Activated CD8-positive, alpha-beta memory T cell treated with anti-CD3 and anti-CD28 coated beads, Interleukin-2, amount 50 U/mL, for 48 hours (primary cell): ENCODE data around the gene KAT14.
"Not testable (repeated sequence)": the region's sequence is repeated elsewhere in the genome, so short reads cannot be mapped to it uniquely, and the experiment has no call there.

Experiments used
- DNase-seq: peaks from one replicate; pipeline ENCODE4 v3.0.0-alpha.2; 2020

Gene KAT14, protein sequence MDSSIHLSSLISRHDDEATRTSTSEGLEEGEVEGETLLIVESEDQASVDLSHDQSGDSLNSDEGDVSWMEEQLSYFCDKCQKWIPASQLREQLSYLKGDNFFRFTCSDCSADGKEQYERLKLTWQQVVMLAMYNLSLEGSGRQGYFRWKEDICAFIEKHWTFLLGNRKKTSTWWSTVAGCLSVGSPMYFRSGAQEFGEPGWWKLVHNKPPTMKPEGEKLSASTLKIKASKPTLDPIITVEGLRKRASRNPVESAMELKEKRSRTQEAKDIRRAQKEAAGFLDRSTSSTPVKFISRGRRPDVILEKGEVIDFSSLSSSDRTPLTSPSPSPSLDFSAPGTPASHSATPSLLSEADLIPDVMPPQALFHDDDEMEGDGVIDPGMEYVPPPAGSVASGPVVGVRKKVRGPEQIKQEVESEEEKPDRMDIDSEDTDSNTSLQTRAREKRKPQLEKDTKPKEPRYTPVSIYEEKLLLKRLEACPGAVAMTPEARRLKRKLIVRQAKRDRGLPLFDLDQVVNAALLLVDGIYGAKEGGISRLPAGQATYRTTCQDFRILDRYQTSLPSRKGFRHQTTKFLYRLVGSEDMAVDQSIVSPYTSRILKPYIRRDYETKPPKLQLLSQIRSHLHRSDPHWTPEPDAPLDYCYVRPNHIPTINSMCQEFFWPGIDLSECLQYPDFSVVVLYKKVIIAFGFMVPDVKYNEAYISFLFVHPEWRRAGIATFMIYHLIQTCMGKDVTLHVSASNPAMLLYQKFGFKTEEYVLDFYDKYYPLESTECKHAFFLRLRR

DNA sequence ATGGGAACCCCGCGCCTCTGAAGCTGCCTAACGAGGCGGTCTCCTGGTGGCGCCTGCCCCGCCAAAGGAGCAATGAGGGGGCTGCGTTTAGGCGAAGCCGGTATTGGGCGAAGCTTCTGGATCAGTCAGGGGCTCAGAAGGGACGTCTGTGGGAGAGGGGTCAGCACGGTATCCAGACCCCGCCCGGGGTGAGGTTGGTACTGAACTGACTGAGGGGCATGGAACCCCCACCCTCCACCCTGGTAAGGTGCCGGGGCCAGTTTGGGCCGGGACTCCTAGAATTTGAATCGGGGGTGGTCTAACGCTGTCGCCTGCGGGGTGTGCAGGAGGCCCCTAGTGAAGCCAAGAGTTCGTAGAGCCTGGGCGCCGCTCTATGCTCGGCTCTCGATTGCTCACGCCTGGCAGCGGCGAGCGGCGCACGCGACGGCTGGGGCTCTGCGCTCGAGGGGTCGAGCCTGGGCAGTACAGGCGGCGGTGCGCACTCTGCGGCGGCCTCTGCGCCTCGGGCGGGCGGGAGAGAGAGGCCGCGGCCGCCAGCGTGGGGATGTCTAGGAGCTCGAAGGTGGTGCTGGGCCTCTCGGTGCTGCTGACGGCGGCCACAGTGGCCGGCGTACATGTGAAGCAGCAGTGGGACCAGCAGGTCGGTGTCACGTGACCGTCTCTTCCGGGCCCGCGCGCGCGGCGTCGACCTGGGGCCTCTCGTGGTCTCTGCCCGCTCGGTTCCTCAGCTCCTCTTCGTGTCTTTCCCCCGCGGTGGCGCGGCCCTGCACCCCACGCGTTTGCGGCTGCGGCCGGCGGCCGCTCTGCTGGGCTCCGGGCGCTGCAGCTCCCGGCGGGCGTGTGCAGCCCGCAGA is at the start of gene KAT14, which contains the start of gene PET117:
TSS of gene KAT14 (plus strand) at position 452 of the 854 bp plus-strand sequence. CDS start 4,798 bp downstream, outside the sequence.
TSS of gene PET117 (plus strand) at position 452 of the 854 bp plus-strand sequence. CDS start at position 545, 93 bp downstream.
- DNase-seq = peak; percentile 97

DNA sequence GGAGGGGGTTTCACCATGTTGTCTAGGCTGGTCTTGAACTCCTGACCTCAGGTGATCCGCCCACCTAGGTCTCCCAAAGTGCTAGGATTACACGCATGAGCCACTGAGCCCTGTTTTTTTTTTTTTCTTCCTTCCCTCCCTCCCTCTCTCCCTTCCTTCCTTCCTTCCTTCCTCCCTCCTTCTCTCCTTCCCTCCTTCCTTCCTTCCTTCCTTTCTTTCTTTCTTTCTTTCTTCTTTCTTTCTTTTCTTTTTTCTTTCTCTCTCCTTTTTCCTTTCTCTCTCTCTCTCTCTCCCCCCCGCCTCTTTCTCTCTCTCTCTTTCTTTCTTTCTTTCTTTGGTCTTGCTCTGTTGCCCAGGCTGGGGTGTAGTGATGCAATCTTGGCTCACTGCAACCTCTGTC is 49.4 kb upstream of the KAT14 start:
- DNase-seq = not testable (repeated sequence)

DNA sequence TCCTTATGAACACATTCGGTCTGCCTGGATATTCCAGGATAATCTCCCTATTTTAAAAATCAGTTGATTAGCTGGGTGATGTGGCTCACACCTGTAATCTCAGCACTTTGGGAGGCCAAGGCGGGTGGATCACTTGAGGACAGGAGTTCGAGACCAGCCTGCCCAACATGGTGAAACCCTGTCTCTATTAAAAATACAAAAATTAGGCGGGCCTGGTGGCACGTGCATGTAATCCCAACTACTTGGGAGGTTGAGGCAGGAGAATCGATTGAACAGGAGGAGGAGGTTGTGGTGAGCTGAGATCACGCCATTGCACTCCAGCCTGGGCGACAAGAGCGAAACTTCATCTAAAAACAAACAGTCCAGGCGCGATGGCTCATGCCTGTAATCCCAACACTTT is 48.8 kb upstream of the KAT14 start:
- not testable (repeated sequence) for DNase-seq

DNA sequence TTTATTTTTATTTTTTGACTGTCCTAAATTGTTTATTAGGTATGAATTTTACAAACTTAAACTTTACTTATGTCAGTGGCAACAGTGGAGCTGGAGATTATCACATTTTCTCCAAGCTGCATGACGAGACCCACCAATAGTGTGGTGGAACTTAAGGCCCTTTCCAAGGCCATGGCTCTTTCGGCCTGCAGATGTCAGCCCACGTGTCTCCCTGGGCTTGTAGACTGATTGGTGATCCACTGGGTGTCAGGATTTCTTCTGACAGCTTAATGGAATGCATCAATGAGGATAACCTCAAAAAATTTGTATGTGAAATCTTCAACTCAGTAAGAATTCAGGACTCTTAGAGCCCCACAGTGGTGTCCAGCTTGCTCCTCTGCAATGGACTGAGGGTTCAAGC is 47.6 kb upstream of the KAT14 start:
- DNase-seq = no peak

DNA sequence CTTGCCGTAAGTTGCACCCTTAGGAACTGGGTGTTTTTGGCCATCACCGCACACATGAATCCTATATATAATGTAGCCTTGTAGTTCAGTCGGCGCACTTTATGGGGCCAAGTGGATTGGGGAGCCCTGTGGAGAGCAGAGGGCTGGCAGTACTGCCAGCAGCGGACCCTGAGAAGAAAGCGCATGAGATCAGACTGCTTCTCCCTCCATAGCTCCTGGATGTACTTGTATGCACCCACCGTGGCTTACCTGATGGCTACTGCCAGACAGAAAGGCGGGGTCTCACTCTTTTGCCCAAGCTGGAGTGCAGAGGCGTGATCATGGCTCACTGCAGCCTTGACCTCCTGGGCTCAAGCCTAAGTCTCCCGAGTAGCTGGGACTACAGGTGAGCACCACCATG is 47.2 kb upstream of the KAT14 start:
- no peak for DNase-seq

DNA sequence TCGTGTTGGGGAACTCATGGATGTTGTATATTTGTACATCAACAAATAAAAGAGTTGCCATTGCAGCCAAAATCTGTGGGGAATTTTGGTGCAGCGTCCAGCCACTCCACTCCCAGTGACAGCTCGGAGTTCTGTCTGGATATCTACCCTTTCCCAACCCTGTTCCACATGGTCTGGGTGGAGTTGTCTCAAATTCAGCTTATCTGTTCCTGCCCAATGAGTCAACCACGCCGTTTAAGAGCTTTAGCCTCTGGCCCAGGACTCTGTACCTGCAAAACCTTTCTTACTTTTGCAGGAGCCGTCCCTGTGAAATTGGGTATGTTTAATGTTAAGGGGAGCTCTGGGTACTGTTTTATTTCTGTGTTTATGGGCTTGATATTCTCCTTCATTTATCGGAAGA is 46.0 kb upstream of the KAT14 start:
- DNase-seq = no peak

DNA sequence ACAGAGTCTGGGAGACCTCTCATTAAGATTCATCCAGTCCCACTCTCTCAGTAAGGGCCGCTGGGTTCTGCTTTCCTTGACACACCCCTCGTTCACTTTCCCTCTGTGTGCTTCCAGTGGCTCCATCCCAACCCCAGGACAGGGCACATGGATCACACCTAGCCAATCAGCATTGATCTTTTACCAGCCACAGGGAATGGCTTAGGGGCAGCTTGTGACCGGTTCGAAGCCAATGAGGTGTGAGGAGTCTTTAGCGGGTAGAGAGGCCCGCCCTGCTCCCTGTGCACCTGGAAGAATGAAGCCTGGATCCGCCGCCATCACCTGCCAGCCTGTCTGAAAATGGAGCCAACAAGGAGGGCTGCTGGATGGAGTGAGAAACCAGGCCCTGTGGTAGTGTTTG is 44.8 kb upstream of the KAT14 start:
- DNase-seq = no peak

DNA sequence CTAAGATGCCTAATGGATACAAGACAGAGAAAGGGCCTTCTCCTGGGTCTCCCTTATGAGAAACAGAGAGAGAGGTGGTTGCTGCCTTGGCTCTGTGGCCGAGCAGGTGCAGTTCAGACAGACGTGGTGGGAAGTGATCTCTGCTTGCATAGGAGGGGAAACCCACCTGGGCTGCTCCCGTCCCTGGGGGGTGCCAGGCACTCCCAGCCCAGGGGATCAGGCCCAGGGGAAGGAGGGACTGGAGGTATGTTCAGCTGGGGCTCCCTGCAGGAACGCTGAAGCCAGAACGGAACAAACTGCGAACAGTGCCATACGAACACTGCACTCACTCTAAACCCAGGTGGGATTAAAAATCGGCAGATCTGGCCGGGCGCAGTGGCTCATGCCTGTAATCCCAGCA is 44.3 kb upstream of the KAT14 start:
- DNase-seq = no peak

DNA sequence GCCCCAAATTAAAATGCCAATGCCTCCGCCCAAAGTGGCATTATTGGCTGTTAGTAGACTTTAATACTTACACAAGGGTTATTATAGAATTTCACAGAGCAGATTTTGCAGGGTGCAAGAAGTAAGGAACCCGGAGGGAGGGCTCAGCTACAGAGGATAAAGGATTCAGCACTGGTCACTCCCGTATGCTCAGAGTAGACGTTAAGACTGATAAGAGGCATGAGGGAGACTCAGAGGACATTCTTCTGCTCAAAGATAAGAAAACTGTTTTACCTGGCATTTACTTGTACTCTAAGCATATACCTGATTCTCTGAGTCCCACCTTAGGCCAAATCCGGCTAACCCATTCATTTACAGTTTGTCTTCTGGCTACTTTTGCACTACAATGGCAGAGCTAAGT is 43.5 kb upstream of the KAT14 start:
- no peak for DNase-seq

DNA sequence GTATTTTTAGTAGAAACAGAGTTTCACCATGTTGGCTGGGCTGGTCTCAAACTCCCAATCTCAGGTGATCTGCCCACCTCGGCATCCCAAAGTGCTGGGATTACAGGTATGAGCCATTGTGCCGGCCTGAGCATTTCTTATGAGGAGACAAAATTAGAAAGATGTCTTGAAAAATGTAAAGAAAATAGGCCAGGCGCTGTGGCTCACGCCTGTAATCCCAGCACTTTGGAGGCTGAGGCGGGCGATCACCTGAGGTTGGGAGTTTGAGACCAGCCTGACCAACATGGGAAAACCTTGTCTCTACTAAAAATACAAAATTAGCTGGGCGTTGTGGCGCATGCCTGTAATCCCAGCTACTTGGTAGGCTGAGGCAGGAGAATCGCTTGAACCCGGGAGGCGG is 37.1 kb upstream of the KAT14 start:
- DNase-seq = not testable (repeated sequence)

DNA sequence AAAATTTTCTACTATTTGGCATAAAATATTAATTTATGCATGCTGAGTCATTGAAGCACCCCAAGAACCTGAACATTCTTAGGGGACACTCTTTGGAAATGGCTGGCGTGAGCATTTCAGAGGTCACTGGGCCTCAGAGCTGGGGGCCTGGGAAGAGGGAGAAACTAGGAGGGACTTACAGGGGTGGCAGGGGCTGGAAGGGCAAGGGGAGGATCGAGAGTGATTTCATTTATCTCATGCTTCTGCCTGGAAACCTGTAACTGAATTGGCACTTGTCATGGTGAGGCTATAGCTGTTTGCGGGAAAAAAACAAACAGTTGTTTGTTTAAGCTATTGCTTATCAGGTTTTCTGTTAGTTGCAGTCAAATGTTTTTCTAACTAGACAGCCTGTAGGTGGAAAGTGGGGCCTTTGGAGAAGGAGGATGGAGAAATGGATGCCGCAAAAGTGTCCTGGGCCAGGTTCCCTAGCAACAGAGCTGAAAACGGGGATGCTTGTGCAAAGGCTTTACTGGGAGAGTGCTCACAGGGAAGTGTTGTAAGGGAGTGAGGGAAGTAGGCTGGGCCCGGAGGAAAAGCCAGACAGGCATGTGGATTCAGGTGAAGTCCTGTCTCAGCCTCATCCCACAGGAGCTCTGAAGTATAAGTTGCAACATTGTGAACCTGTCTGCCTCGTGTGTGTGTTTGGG is 36.4 kb upstream of the KAT14 start:
- DNase-seq = no peak

DNA sequence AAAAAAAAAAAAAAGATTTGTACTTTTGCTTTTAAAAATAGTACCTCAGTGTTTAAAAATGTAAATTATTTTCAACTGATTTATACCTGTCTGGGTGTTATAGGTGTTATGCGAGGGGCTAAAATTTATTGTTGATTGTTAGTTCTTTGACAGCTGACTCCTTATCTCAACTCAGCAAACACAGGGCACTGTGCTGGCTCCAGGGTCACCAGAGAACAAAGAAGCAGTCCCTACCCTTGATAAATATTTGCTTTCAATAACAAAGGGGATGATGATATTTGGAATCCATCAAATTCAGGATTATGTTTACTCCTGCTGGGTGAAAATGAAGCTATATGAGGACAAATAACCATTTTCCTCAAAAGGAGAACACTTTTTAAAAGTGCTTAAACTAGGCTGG is 34.2 kb upstream of the KAT14 start:
- no peak for DNase-seq

DNA sequence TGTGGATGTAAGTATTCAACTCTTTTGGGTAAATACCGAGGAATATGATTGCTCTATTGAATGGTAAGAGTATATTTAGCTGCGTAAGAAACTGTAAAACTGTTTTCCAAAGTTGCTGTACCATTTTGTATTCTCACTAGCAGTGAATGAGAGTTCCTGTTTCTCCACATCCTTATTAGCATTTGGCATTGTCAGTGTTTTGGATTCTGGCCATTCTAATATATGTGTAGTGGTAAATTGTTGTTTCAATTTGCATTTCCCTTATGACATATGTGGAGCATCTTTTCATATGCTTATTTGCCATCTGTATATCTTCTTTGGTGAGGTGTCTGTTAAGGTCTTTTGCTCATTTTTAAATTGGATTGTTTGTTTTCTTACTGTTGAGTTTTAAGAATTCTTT is 29.3 kb upstream of the KAT14 start:
- no peak for DNase-seq

DNA sequence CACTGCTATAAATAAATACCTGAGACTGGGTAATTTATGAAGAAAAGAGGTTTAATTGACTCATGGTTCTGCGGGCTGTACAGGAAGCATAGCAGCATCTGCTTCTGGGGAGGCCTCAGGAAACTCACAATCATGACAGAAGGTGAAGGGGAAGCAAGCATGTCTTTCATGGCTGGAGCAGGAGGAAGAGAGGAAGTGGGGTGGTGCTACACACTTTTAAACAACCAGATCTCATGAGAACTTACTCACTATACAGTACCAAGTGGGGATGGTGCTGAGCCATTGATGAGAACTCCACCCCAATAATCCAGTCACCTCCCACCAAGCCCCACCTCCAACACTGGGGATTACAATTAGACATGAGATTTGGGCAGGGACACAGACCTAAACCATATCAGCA is 9.1 kb upstream of the KAT14 start:
- DNase-seq = not testable (repeated sequence)

DNA sequence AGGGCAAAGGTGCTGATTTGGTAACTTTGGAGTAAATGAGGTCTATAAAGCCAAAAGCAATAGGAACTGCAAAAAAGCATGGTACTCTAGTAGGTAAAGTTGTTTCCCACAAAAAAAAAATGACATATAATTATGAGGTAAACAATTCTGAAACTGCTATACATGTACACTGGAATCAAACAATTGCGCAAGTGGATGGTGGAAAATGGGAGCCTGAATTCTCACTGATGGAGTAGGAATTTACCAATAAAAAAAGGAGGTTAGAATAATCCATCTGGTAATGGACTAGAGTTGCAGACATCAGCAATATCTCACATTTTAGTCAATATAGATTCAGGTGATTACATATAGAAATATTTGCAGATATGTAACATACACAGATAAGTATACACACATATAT is 5.0 kb upstream of the KAT14 start:
- DNase-seq = no peak

DNA sequence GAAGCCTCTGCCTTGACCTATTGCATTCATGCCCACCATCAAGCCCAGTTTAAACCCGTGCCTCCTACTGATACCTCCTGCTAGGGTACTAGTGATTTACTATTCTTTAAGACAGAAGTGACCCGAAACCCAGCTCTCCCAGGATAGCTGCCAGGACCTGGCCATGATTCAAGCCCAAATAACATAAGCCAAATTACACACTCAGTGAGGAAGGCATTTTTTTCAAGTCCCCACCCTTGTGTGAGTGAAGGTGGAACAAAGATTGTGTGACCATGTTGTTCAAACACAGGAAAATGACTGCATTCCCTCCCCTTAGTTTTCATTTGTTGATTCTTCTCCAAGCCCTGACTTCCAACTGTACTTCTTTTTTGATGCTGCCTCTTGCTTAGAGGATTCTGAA is 3.7 kb upstream of the KAT14 start:
- no peak for DNase-seq

DNA sequence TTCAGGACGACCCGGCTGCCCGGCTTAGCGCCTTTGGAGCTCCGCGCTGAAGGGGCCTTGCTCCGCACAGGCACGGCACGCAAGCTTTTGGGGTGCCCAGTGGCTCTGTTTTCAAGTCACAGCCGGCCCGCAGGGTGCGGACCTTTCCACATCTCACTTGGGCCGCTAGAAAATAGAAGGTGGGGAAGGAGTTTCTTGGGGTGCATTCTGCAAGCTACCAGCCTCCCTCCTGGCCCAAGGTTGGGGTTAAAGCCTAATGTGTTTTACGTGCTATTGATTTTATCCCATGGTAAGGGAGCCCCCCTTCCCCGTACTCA is 561 bp downstream of the KAT14 start:
- DNase-seq = no peak

DNA sequence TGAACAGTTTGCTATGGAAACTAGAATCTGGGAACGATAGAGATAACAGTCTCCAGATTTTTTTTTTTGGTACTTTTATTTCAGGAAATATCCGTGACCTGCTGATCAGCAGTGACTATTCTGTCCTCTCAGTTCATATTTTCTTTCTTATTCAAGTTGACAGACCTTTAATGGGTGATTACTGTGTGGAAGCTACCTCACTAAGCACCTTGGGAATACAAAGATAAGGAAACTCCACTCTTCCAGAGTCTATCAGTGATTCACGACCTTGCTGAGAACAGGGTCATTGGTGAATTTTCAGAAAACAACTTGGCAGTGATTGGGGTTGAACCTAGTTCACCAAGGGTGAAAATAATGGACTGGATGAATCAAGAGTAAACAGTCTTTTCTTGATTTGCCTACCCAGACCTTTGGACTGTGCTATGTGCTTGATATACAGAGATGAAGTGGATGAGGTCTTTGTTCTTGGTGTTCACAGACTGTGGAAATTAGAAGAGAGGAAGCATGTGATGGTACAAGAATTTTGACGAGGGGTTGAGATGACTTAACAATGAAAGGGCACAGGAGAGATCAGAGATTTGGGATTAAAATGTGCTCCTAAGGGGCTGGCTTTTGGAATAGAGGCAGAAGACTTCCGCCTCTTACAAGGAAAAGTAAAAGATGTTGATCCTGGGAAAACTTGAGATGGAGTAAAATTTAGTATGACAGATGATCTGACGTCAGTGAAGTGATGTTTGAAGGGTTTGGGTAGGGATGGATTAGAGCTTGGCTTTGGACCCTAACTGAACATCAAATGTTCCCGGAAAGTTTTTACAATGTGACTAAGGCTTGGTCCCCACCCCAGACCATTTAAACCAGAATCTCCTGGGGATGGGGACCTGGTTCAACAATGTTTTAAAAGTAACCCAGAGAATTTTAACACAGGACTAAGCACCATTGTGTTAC is 1.2 kb downstream of the KAT14 start:
- DNase-seq = no peak

DNA sequence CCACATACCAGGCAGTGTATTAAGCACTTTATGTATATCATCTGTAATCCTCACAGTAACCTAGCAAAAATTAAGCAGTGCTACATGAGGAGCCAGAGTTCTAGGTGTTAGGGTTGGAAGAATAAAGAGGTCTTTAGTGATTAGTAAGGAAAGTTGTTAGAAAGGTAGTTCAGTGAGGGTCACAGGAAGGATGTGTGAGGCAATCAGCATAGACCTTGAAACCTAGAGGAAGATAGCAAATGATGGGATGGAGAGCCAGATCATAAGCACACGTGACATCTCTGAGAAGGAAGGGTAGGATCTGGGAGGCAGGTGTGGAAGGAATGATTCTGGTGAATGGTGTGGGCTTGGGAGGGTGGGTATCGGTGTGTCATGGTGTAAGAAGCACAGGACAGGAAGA is 2.2 kb downstream of the KAT14 start:
- no peak for DNase-seq

DNA sequence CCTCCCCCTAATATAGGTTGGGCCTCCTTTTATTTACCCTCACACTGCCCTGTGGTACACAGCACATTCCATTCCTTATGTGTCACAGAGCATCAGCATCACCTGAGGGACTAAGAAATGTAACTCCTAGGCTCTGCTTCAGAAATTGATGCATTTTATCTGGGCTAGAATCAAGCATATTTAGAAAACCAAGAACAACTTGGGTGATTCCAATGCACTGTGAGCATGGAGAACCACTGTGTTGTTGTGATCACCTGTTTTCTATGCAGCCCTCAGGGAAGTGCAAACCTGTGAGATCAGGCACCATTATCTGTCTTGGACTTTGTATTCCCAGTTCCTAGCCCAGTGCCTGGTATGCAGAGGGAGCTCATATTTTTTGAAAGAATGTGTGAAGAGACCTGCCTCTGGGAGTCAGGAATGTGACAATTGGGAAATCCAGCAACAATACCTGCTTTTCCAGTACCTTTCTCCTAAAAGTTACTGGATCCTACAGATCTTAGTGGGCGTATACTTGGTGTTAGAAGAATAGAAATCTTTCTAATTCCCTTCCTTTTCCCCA is 7.0 kb downstream of the KAT14 start:
- no peak for DNase-seq

DNA sequence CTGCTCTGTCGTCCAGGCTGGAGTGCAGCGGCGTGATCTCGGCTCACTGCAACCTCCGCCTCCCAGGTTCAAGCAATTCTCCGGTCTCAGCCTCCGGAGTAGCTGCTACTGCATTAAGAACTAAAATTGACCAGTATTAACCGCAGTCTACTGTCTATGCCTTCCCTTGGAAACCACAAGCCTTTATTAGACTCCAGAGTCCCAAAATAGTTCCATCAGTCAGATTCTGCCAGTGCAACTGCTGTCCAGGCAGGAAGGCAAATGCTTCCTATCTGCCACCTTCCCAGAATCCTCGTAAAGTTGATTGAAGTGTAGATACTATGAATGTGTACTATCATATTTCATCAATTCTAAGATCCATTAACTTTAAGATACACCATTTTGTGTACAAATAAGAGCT is 16.7 kb downstream of the KAT14 start:
- DNase-seq = no peak
